Right lobe of liver (tissue), 4 donors: ENCODE results near the gene ANXA8L1.
"Not testable (repeated sequence)": the region's sequence is repeated elsewhere in the genome, so short reads cannot be mapped to it uniquely, and the experiment has no call there.

Source experiments
- POLR2A ChIP-seq: fragments of 450-650 bp; IDR thresholded peaks from one replicate; pipeline ENCODE4 v1.6.1; 2017; ENCODE audit warnings: antibody characterized with exemption, mild to moderate bottlenecking
- TF ChIP-seq, protein P1 (sequence below), 4 donors: fragments of 200-600 bp in 3 of 4; fragments of 450-650 bp in 1 of 4; IDR thresholded peaks; one replicate each; pipeline versions ENCODE4 v1.5.1 to v1.8.0; 2016 to 2022; ENCODE audit warnings: antibody characterized with exemption in 4 of 4, mild to moderate bottlenecking in 2 of 4
- donor health status: DM: no; HTN: no; CAD: no.
- donor health status: DM: no; HTN: no; CAD: no.
- donor health status: DM: no; HTN: yes; CAD: no.

DNA sequence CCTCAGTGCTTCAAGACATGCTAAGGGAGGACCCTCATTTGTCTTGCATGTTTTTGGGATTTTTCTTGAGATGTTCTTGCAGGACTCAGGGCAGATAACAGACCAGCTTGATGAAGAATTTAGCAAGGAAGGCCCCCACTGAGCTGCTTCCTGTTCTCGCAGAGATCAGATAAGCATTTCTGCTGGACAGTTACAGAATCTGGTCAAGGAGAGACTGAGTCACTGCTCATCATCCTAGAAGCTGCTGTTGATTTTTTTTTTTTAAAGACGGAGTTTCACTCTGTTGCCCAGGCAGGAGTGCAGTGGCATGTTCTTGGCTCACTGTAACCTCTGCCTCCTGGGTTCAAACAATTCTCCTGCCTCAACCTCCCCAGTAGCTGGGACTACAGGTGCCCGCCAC is 1.2 kb upstream of the ANXA8L1 start:
- TF ChIP-seq, protein P1, sequence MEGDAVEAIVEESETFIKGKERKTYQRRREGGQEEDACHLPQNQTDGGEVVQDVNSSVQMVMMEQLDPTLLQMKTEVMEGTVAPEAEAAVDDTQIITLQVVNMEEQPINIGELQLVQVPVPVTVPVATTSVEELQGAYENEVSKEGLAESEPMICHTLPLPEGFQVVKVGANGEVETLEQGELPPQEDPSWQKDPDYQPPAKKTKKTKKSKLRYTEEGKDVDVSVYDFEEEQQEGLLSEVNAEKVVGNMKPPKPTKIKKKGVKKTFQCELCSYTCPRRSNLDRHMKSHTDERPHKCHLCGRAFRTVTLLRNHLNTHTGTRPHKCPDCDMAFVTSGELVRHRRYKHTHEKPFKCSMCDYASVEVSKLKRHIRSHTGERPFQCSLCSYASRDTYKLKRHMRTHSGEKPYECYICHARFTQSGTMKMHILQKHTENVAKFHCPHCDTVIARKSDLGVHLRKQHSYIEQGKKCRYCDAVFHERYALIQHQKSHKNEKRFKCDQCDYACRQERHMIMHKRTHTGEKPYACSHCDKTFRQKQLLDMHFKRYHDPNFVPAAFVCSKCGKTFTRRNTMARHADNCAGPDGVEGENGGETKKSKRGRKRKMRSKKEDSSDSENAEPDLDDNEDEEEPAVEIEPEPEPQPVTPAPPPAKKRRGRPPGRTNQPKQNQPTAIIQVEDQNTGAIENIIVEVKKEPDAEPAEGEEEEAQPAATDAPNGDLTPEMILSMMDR (IDR thresholded peaks at IDR 0.05), result not testable (repeated sequence)
- not testable (repeated sequence) for TF ChIP-seq POLR2A
